Hepatocyte (in vitro differentiated cells): ENCODE results near the gene AUTS2. TPM values are rescaled to one million over a fixed set of nuclear protein-coding genes. Genes with fewer than 3 reads are reported as not detected.

Experiments
- DNase-seq: peaks from one replicate; pipeline ENCODE4 v3.0.0-alpha.2; 2016; ENCODE audit warnings: low spot score
- H2AFZ ChIP-seq: fragments of 200-600 bp; sonication (generic); 2 replicates; pipeline ENCODE4 v1.6.0; 2016; ENCODE audit warnings: antibody characterized with exemption, mild to moderate bottlenecking
- H3K27ac ChIP-seq: fragments of 200-600 bp; sonication (generic); 2 replicates; pipeline ENCODE4 v1.5.1; 2016; ENCODE audit warnings: mild to moderate bottlenecking
- H3K27me3 ChIP-seq: fragments of 200-600 bp; sonication (generic); 2 replicates; pipeline ENCODE4 v1.6.1; 2016
- H3K36me3 ChIP-seq: fragments of 200-600 bp; sonication (generic); replicated peaks from 2 replicates; pipeline ENCODE4 v1.5.1; 2016; ENCODE audit warnings: low read depth; ENCODE audit not compliant: insufficient read depth
- H3K4me1 ChIP-seq: fragments of 200-600 bp; sonication (generic); 2 replicates; pipeline ENCODE4 v1.5.1; 2016; ENCODE audit warnings: mild to moderate bottlenecking, moderate library complexity; ENCODE audit not compliant: insufficient read depth
- H3K4me2 ChIP-seq: fragments of 200-600 bp; sonication (generic); 2 replicates; pipeline ENCODE4 v1.6.0; 2016
- H3K4me3 ChIP-seq: fragments of 200-600 bp; sonication (generic); 2 replicates; pipeline ENCODE4 v1.5.1; 2016; ENCODE audit warnings: mild to moderate bottlenecking
- H3K79me2 ChIP-seq: fragments of 200-600 bp; sonication (generic); 2 replicates; pipeline ENCODE4 v1.6.0; 2017; ENCODE audit warnings: mild to moderate bottlenecking
- H3K9me2 ChIP-seq: fragments of 200-600 bp; sonication (generic); replicated peaks from 2 replicates; pipeline ENCODE4 v1.6.0; 2017; ENCODE audit warnings: mild to moderate bottlenecking; ENCODE audit not compliant: insufficient read depth
- H3K9me3 ChIP-seq: fragments of 200-600 bp; sonication (generic); 2 replicates; pipeline ENCODE4 v1.5.1; 2016; ENCODE audit warnings: low read depth, mild to moderate bottlenecking
- H4K20me1 ChIP-seq: fragments of 200-600 bp; sonication (generic); 2 replicates; pipeline ENCODE4 v1.6.0; 2016; ENCODE audit warnings: mild to moderate bottlenecking; ENCODE audit not compliant: insufficient read depth, poor library complexity, severe bottlenecking
- EZH2 ChIP-seq: fragments of 200-600 bp; sonication (generic); IDR thresholded peaks from 2 replicates; pipeline ENCODE4 v1.6.1; 2016; ENCODE audit warnings: antibody characterized with exemption, mild to moderate bottlenecking, borderline replicate concordance
- EZH2phosphoT487 ChIP-seq: fragments of 200-600 bp; sonication (generic); IDR thresholded peaks from one replicate; pipeline ENCODE4 v1.6.1; 2018; ENCODE audit warnings: antibody characterized with exemption, mild to moderate bottlenecking, low read depth, moderate library complexity; ENCODE audit not compliant: unreplicated experiment, severe bottlenecking
- WGBS: methylation state at CpG from one replicate; pipeline ENCODE4 v1.1.6; 2016; ENCODE audit warnings: low lambda C conversion rate; ENCODE audit errors: missing lambda C conversion rate; 5-methylcytosine and 5-hydroxymethylcytosine counted together
- polyA plus RNA-seq: library from polyadenylated mRNA; unstranded; fragments of >200 nt; fragmentation: Nextera tagmentation; extraction: Ambion mirVana; gene quantifications from 2 replicates; pipeline ENCODE4 v1.2.1, GENCODE V29; 2016
- total RNA-seq: library from RNA; depleted of rRNA; stranded (reverse); fragments of >200 nt; gene quantifications from 2 replicates; pipeline ENCODE4 v1.2.3, GENCODE V29; 2014
- TF ChIP-seq, protein P1 (sequence below): fragments of 200-600 bp; sonication (generic); IDR thresholded peaks from 2 replicates; pipeline ENCODE4 v1.5.1; 2016; ENCODE audit warnings: antibody characterized with exemption, mild to moderate bottlenecking; ENCODE audit not compliant: poor library complexity

The AUTS2 gene
- total and polyA plus RNA-seq, 2 experiments from 2014 or later, result 34.4 to 40.9 TPM

DNA sequence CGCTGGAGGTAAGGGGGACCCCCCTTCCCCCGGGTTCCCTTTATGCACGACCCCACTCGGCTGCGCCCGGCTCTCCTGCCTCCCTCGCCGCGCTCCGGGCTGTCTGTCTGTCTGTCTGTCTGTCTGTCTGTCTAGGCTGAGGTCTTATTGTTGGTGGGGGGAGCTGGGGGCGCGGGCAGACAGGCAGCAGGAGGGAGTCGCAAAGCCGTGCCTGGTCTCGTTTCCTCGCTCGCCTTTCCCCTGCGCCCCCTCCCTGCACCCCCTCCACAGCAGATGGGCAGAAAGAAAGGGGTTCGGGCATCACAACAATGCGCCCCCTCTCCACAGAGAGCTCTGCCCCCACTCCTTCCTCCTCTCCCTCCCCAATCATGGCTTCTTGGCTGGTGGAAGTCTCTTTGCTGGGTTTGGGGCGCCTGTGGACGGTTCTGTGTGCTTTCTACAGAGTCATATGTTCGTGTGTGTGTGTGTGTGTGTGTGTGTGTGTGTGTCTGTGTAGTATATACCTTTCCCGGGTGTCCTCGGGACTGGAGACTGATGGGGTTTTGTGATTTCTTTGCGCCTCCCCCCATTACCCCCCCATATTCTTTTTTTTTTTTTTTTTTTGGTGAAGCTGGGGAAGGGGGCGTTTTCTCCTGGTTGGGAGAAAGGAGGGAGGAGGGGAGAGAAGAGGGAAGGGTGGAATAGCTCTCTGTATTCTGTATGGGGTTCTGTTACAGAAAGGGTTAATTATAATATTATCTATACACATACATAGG, 1.9 kb downstream of the AUTS2 start:
- H3K9me2 ChIP-seq, result no peaks in the 10 kb centered on the region
- peak; percentile 32 for DNase-seq
- peaks cover 3% of the 10 kb centered on the region for H3K27me3 ChIP-seq
- peak overlapping the region; percentile 91 for H2AFZ ChIP-seq
- H3K4me1 ChIP-seq, result peaks cover 19% of the 10 kb centered on the region
- no peak for TF ChIP-seq EZH2
- TF ChIP-seq, protein P1, sequence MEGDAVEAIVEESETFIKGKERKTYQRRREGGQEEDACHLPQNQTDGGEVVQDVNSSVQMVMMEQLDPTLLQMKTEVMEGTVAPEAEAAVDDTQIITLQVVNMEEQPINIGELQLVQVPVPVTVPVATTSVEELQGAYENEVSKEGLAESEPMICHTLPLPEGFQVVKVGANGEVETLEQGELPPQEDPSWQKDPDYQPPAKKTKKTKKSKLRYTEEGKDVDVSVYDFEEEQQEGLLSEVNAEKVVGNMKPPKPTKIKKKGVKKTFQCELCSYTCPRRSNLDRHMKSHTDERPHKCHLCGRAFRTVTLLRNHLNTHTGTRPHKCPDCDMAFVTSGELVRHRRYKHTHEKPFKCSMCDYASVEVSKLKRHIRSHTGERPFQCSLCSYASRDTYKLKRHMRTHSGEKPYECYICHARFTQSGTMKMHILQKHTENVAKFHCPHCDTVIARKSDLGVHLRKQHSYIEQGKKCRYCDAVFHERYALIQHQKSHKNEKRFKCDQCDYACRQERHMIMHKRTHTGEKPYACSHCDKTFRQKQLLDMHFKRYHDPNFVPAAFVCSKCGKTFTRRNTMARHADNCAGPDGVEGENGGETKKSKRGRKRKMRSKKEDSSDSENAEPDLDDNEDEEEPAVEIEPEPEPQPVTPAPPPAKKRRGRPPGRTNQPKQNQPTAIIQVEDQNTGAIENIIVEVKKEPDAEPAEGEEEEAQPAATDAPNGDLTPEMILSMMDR, result no peak
- no peak for TF ChIP-seq EZH2phosphoT487
- H3K27ac ChIP-seq, result no peak overlapping the region
- H3K4me3 ChIP-seq, result peak overlapping the region; percentile 94
- H4K20me1 ChIP-seq, result peaks cover 15% of the 10 kb centered on the region
- no peaks in the 10 kb centered on the region for H3K9me3 ChIP-seq
- H3K36me3 ChIP-seq, result no peaks in the 10 kb centered on the region
- H3K4me2 ChIP-seq, result peak overlapping the region; percentile 96
- 6% methylated on average over 17 of the region's 27 CpGs for WGBS
- peaks cover 42% of the 10 kb centered on the region for H3K79me2 ChIP-seq

DNA sequence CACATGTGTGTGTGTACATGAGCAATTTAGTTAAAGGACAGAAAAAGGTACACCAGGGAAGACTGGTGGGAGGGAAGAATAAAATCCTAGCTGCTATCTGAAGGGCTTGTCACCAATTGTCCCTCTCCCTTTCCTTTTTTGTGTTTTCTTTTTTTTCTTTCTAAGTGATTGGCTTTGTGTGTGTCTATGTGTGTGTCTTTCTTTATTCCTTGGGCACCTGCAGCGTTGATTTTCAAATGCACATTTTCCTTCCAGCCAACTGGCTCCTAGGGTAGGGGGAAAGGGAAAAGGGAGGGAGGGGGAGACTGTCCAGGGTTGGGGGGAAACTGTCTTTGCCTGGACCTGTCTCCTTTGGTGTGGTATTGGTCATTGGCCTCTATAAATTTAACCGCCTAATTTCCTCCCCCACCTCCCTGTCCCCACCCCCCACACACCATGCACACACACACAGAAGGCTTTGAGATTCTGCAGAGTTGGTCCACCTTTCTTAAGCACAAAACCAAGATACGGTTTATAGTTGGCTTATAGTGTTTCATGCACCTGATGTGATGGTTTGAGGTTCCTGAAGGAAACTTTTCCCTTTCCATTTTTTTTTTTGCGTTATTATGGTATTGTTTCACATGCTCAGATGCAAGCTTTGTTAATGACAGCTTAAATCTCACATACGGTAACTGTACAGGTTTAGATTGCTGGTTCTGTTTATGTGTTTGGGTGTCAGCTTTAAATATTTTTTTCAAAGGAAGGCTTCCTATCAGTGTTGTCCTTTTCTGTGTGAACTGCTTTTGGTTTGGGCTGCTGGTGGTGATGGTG, 2.6 kb downstream of the AUTS2 start:
- no peak for TF ChIP-seq EZH2
- no peak for TF ChIP-seq EZH2phosphoT487
- Histone ChIP-seq H3K4me3 (peak overlapping the region; percentile 94), H2AFZ (no peak overlapping the region), H3K36me3 (no peaks in the 10 kb centered on the region), H4K20me1 (peaks cover 15% of the 10 kb centered on the region), H3K9me3 (no peaks in the 10 kb centered on the region), H3K4me1 (peaks cover 19% of the 10 kb centered on the region), H3K4me2 (peak overlapping the region; percentile 96), H3K9me2 (no peaks in the 10 kb centered on the region), H3K79me2 (peaks cover 50% of the 10 kb centered on the region), H3K27me3 (peaks cover 2% of the 10 kb centered on the region), H3K27ac (no peak overlapping the region)
- DNase-seq, result no peak
- 55% methylated on average over 4 of the region's 5 CpGs for WGBS

DNA sequence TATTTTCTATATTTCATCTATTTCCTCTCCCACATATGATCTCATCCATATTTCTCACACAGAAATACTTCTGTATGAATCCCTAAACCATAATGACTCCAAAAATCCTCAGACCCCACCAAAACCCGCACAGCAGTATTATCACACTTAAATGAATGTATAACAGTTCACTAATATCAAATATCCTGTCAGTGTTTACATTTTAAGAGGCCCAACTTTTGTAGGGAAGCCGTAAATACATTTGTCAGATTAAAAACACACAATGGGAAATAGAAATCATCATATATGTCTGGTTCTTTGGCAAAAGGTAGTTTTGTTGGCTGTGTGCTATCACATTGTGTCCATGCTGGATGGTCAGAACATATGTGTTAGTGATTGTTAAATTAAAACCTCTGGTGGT, 4.2 kb downstream of the AUTS2 start:
- Histone ChIP-seq H3K79me2 (peaks cover 66% of the 10 kb centered on the region), H3K27ac (no peak overlapping the region), H3K4me2 (peak overlapping the region; percentile 96), H3K36me3 (no peaks in the 10 kb centered on the region), H4K20me1 (peaks cover 16% of the 10 kb centered on the region), H3K27me3 (peaks cover 7% of the 10 kb centered on the region), H3K4me3 (no peak overlapping the region), H3K4me1 (peaks cover 19% of the 10 kb centered on the region), H3K9me3 (no peaks in the 10 kb centered on the region), H3K9me2 (no peaks in the 10 kb centered on the region), H2AFZ (no peak overlapping the region)
- TF ChIP-seq, protein P1, result no peak
- no peak for TF ChIP-seq EZH2phosphoT487
- no peak for TF ChIP-seq EZH2
- no peak for DNase-seq
- WGBS, result 81% methylated on average over 2 of the region's 2 CpGs

DNA sequence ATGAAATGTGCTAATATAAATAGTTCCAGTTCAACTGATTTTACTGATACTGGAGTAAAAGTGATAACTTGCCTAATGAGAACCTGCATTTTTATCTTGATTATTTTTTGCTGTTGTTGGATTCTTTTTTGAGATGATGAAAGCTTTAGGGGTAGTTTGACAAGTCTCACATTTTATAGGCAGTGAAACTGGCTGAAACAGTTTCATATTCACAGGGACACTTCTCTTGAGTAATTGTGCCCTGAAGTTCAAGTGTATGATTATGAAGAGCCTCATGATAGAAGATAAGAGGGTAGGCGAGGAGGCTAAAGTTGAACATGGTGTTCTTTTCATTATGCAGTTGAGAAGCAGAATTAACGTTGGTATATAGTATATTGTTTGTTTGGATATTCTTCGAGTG, 5.1 kb downstream of the AUTS2 start:
- Histone ChIP-seq H3K36me3 (no peaks in the 10 kb centered on the region), H4K20me1 (peaks cover 22% of the 10 kb centered on the region), H3K27me3 (peaks cover 7% of the 10 kb centered on the region), H3K4me1 (peaks cover 19% of the 10 kb centered on the region), H3K9me3 (no peaks in the 10 kb centered on the region), H3K79me2 (peaks cover 72% of the 10 kb centered on the region), H3K4me2 (peak overlapping the region; percentile 96), H3K9me2 (no peaks in the 10 kb centered on the region), H2AFZ (no peak overlapping the region), H3K4me3 (no peak overlapping the region), H3K27ac (no peak overlapping the region)
- DNase-seq, result no peak
- no peak for TF ChIP-seq EZH2phosphoT487
- TF ChIP-seq, protein P1, result no peak
- 57% methylated on average over 3 of the region's 3 CpGs for WGBS
